Hematopoietic multipotent progenitor cell treated with erythropoietin and hydrocortisone succinate and interleukin-3 and kit ligand, for 6 days (in vitro differentiated cells): Measurements from ENCODE around the gene NELFB.

Experiments used
- DNase-seq: peaks from one replicate; pipeline ENCODE4 v3.0.0-alpha.2; 2015

The NELFB gene

DNA sequence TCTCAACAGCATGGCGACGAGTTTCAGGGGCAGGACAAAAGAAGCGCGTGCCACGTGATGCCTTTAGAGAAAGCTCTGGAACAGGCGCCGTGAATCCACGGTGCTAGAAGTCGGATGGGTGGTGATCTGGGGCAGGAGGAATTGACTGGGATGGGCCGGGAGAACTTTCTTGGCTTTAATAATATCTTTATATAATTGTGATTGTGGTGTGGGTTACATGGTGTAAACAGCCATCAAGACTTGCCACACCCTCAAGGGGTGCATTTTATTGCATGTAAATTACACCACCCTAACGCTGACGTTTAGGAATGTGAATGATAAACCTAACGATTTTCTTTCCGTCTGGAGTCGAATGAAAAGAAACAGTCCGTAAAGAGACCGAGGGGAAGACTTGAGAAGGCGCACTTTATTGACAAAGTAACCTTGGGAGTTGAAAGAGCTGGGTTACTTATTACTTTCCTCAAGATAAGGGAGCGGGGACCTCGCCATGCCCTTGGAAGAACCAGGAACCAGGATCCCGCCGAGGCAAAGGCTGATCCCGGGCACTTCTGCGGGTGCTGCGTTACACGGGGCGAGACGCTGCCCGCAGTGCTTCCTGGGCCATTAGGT, 38.5 kb downstream of the NELFB start:
- no peak for DNase-seq

DNA sequence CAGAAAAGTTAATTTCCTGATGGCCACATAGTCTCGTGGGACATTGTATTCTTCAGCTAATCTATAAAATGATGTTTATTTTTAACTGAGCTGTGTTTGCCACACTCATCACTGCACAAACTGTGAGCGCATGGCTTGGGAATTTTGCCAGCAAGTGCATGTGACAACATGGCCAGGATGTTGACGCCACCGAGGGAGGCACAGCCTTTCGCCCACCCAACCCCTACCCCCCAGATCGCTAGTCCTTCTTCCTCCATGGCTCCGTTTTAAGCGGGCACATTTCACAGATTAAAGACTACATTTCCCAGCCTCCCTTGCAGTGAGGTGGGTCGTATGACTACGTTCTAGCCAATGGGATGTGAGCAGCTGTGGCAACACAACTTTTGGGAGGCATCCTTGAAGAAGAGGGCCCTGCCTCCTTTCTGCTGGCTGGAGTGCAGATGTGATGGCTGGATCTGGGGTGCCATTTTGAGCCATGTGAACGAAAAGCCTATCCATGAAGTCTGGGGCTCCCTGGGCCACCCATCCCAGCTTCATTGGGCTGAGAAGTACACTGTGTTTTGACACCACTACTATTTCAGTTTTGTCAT, 39.1 kb downstream of the NELFB start:
- peak; percentile 84 for DNase-seq

DNA sequence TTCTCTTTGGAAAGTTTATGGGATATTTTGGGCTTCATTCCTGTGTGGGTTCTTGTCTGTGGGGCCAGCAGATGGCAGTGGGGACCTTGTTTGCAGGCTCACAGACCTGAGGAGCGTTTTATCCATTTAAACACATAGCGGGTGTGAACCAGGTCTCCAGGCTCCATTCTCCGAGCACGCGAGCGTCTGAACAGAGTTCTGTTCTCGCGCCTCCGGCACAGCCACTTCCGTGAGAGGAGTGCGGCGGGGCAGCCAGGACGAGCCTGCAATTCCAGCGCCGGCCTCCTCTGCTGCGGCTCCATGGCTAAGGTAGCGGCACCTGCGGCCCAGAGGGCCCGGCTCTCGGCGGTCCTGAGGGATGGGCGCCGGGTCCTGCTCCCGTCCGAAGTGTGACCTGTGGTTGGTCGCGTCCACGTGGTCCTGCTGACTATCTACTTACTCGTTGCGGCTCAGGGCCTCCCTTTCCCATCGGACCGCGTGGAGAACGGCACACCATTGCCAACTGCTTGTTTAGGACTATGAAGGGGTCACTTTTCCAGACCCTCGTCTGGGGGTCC, 39.6 kb downstream of the NELFB start:
- peak; percentile 69 for DNase-seq

DNA sequence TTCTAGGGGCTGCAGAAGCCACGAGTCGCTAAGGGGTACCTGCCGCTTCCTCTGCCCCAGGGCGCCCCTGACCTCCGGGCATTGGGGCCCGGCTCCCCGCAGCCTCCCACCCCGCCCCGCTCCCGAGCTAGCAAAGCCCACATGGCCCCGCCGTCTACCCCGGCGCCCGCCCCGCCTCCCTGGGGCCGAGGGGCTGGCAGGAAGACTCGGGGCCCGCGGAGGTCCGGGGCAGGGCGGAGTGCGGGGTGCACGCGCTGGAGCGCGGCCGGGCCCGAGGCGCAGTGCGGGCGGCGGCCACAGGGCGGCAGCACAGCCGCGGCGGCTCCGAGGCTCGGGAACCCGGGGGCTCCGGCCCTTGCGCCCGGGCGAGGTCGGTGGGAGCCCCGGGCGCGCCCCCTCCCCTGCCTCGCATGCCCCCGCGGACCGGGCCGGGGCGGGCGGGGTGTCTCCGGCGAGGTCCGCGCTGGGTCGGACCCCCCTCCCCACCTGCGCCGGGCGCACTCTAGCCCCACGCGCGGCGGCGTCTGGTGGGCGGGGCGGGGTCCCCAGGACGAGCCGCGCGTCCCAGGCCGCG, 40.2 kb downstream of the NELFB start:
- peak; percentile 68 for DNase-seq

DNA sequence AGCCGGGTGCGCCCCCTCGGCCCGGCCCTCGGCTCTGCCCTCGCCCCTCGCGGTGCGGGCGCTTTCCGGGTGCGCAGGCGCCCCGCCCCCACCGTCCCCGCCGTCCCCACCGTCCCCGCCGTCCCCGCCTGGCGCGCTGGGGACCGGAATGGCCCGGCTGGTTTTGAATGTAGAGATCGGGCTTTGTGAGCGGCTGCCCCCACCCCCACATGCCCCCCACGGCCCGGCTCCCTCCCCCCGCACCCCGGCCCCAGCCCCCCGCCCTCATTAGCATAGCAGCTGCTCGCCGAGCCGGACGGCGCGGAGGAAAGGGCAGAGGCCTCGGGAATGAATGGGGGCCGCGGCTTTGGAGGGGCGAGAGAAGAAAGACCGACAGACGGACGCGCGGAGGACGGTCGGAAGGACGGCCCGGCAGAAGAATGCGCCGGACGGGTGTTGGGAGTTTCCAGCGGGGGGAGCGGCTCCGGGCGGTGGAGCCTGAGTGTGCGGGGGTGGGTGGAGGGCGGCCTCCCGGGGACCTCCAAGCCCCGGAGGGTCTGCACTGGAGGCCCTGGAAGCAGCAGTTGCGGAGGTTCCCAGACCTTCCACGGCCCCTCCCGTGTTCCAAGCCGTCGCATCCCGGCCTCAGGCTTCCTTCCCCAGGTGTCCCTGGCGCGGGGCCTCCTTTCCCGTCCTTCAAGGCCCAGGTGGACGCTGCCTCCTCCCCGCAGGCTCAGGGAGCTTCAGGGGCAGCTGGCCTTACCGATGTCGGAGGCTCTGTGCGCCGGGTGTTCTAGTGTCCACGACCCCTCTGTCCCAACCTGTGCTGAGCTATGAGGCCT, 40.9 kb downstream of the NELFB start:
- no peak for DNase-seq

DNA sequence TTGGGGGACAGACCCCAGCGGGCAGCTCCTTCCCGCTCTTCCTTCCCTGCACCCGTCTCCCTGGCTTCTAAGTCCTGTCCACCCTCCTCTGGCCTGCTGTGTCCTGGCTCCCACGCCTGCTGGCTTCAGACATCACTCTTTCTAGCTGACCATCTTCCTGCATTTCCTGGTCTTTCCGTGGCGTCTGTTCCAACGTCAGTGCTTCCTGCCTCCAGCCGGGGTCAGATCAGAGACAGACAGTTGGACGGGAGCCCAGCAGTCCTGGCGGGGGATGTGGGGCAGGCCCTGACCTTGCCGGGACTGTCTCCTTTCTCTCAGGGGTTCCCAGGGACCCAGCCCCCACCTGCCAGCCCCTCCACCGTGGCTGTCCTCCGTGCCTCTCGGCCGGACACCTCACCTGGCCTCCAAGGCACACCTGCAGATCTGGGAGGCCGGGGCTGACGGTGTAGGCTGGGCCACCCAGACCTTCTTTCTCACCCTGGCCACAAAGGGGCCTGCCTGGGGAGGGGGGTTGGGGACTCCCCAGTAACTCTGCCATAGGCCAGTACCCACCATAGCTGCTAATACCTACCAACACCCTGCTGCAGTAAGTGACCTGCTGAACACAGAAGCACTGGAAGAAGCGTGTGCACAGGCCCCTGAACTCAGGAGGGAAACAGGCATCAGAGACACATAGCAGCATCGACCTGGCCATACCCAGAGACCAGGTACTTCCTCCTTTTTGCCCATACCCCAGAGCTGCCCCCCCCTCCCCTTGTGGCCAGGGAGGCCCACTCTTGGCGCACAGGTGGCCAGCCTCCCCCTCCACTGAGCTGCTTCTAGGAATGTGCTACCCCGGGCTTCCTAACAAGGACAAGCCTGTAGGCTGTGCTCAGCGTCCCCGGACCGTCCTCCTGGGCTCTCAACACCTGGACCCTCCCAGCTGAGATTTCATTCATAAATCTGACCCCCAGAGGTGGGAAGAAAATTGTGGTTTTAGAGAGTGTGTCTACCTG, 41.8 kb downstream of the NELFB start:
- DNase-seq, result no peak

DNA sequence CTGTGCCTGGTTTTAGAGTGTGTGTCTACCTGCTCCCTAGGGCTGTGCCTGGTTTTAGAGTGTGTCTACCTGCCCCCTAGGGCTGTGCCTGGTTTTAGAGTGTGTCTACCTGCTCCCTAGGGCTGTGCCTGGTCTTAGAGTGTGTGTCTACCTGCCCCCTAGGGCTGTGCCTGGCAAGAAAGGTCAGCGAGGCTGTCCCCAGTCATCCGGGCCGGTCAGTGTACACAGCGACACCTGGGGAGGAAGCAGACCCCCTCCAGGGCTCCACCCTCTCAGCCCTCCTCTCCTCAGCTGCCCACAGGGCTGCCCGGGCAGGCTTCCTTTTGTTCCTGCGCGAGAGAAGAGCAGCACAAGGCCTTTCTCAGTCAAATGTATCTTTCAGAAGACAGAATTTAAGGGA, 42.8 kb downstream of the NELFB start:
- DNase-seq, result no peak

DNA sequence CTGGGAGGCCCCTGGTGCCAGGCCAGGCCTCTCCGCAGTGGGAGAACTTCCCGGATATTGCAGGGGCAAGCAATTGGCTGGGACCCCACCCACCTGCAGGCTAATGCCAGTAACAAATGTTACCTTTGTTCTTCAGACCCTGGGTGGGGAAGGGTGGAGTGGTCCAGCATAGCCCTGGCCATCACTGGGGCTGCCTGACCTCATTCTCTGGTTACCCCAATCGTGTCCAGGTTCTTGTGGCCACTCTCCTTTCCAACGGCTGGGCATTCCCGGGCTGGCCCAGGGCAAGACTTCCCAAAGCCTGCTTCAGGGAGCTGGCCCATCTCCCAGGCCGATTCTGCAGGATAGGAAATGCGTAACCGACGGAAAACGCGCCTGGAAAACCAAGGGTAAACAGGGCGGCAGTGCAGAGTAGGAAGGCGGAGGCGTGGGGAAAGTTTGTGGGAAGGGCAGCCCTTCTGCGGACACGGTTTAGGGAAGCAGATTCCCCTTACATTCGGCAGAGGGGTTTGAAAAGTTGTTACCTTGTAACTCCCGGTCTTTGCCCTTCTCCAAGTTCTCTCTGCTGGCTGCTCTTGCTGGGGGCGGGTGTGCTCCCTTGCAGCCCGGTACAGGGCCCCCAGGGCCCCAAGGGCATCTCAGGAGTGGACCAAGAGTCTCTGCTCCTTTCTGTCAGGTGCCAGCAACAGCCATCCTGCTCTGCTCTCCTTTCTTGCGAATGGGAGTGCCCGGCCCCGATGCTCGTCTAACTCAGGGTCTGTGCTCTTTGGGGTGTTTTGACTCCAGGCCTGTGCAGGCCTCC, 43.5 kb downstream of the NELFB start:
- DNase-seq, result no peak

DNA sequence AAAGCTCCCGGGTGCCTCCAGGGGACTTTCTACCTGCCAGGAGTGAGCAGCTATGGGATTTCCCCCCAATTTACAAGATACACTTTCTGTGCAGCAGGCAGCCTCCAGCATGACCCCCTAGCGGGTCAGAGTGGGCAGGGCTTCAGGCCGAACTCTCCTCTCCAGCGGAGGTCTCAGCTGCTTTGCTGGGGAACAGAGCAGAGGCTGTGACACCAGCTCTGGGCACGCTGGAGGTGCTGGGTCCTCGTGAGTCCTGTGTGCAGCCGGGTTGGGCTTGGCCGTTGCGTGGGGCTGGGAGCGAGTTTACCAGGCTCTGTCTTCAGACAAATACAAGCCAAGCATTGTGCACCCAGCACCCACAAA, 44.1 kb downstream of the NELFB start:
- no peak for DNase-seq

DNA sequence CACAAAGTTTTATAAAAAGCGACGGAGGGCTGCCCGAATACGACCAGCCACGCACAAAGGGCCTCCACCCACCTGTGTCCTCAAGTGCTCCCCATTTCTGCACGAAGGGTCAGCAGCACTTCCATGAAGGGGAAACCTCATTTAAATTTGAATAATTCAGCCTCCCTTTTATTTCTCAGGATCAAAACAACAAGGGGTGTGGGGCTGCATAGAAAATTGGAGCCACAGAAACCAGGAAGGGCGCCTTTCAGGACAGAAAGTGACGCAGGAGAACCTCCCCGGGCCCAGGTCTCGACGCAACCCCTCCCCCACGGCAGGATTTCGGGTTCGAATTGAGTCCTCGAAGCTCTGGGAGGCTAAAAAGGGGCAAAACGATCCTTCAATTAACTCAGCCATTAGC, 44.8 kb downstream of the NELFB start:
- DNase-seq, result peak; percentile 50

DNA sequence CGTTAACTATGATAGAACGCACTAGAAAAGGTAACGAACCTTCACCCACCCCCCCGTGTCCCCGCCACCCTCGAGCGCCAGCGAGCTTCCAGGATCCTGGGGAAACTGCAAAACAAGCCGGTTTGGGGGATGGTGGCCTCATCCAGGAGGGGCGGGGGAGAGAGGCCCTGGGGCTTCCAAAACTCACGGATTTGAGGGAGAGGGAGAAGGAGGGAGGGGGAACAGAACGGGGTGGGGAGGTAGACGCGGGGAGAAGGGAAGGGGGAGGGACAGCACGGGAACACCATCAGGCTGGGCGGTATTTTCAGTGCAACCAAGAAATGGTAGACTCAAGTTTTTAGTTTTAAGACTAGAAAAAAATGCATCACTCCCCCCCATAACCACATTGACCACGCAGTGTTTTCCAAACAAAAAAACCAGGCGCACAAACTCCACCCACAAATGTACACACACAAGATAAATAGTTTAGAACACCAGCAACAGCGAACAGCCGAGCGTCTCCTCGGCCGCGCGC, 45.5 kb downstream of the NELFB start:
- peak; percentile 70 for DNase-seq

DNA sequence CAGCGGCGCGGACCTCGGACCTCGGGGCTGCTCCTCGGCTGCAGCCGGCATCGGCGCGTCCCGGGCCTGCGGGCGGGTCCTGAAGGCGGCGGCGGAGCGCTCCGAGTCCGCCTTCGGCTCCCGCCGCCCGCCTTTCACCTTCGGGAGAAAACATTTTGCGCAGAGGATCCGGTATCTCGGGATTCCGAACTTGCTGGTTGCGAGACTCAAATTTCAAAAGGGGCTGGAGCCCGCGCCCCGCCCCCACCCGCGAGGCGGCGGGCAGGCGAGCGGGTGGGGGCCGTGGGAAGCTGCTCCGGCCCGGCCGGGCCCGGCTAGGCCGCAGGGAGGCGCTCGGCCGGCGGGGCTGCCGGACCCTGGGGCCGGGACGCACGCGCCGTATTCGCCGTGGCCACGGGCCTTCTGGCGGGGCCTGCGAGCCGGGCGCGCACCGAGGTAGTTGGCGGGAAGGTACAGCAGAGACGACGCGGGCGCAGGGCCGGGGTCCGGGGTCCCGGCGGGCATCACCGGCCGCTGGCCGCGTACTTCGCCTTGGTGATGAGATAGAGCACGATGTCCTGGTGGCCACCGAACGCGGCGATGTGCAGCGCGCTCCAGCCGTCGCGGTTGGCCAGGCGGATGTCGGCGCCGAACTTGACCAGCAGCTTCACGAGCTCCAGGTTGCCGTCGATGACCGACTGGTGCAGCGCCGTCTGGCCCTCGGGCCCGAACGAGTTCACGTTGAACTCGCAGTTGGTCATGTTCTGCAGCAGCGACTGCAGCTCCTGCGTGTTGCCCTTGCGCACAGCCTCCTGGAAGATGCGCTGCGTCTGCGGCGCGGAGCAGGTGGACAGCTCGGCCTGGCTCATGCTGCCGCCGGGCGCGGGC, 46.2 kb downstream of the NELFB start:
- peak; percentile 52 for DNase-seq

DNA sequence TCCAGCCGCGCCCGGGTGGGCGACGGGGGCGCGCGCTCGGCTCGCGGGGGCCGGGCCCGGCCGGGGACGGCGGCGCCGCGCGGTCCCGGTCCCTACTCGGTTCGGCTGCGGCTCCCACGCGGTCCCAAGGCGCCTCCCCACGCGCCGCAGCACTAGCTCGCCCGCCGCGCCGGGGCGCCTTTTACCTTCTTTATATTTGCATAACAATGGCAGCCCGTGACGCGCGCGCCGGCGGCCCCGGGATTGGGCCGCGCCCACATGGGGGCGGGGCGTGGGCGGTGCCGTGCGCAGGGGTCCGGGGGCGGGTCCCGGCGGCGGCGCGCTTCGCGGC, 47.0 kb downstream of the NELFB start, which contains the start of gene NRARP:
Gene NRARP (minus strand): TSS at position 154 of the 331 bp plus-strand sequence. CDS start 343 bp downstream, outside the sequence.
- DNase-seq, result peak; percentile 94

DNA sequence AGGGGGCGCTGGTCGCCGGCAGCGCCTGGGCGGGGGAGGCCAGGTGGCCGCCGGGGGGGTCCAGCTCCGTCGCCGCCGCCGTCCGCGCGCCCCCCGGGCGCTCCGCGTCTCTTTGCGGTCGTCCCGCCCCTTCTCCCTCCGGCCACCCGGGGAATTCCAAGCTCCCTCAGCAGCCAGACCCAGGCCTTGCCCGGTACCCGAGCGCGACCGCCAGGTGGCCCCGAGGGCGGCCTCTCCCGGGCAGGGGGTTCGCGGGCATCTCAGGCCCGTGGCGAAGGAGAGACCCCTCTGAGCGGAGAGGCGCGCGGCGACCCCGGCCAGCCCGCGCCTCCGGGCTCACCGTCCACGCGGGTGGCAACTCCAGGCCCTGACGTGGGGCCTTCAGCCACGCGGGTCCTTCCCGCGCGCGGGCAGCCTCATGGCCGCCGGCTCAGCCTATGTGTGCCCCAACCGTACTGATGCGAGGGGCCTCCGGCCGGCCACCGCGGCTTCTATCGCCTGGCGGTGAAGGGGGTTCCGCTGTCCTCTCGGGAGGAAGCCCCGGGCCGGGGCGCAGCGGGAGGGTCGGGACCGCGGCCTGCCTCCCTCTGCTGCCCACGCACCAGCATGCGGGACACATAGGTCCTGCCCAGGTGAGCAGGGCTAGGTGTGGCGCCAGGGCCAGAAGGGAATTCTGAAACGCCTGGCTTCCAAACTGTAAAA, 47.5 kb downstream of the NELFB start:
- DNase-seq, result peak; percentile 71

DNA sequence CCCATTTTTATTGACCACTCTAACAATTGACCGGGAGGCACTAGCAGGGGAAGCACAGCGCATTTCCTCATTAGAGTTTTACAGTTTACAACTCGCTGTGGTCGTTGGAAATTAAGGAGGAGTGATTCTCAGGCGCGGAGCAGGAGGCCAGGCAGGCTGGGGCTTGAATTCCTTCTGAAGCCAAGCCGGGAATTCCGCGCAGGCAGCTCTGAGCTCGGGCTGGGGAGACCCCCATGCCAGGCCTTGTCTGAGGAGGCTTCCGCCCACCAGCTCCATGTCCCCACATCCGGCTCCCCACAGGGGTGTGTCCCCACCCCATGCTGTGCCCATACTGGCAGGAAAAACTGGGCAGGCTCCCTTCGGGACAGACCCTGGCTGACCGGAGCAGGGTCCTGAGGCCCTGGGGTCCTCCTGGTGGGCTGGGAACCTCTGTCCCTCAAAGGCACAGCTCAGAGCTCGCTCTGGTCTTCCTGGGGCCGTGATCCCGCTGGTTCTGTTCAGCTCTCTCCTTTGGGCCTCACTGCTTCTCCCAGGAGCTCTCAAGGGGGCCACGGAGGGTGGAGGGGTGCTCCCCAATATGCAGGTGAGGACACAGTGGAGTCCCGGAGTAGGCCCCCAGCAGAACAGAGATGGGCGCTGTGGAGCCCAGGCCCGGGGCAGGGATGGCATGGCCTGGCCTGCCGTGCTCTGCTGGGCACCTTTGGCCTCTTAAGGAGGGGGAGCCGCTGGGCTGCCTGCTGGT, 48.2 kb downstream of the NELFB start:
- DNase-seq, result no peak

DNA sequence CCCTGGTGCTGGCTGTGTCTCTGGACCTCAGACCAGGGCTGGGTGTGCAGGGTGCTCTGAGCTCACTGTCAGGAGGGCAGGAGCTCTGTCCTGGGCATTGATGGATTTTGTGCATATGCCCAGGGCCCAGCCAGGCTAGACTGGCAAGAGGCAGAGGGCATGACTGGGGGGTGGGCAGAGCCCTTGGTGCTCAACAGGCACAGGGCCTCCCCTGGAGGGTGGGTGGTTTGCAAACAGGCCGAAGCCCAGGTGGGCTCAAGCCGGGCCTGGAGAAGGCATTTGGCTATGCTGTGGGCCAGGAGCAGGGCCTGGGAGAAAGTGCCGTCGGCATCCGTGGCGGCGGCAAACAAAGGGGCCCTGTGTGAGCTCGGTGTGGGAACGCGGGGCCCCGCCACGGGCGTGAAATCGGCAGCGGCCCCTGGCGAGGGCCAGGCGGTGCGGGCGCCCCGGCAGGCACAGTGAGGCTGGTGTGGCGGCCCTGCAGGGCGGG, 48.8 kb downstream of the NELFB start:
- DNase-seq, result no peak

DNA sequence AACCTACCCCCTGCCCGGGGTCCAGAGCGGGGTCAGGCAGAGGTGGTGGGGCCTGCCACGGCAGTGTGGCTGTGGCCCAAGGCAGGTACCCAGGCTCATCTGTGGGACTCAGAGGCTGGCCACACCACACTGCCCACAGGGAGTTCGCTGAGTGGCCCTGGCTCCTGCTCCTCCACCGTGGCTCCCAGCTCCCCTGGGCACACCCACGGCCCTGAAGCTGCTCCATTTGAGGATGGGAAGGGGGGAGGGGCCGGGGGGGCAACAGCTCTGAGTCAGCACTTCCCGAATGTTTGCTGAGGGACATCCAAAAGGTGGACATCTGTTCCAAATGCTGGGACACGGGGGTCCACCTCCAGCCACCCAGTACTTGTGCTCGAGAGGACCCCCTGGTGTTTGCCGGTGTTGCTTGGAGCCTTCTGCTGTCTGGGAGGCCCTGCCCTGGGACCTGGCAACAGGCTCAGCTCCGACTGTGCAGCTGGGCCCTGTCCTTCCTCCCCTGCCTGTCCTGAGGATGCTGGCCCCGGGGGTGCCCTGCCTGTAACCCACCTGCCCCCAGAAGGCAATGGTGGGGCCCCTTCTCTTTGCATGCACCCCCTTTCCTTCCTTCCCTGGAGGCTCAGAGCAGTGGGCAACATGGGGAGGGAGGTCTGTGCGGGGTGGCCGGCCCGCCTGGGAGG, 49.4 kb downstream of the NELFB start:
- no peak for DNase-seq
